NCI-H748 (cell line): ENCODE results near the gene SH3RF1.
"Not testable (repeated sequence)": the region's sequence is repeated elsewhere in the genome, so short reads cannot be mapped to it uniquely, and the experiment has no call there.

Experiments used
- DNase-seq: peaks from one replicate; lab custom pipeline; 2025; ENCODE audit not compliant: unreplicated experiment; lab: John Stamatoyannopoulos, UW

The SH3RF1 gene

GRCh38 chr4:169270810-169271691 lies at the start of gene SH3RF1:
TSS of gene SH3RF1 (minus strand) at chr4:169270956. CDS start at chr4:169269212, 1,744 bp downstream.
- peak; percentile 71 for DNase-seq

DNA sequence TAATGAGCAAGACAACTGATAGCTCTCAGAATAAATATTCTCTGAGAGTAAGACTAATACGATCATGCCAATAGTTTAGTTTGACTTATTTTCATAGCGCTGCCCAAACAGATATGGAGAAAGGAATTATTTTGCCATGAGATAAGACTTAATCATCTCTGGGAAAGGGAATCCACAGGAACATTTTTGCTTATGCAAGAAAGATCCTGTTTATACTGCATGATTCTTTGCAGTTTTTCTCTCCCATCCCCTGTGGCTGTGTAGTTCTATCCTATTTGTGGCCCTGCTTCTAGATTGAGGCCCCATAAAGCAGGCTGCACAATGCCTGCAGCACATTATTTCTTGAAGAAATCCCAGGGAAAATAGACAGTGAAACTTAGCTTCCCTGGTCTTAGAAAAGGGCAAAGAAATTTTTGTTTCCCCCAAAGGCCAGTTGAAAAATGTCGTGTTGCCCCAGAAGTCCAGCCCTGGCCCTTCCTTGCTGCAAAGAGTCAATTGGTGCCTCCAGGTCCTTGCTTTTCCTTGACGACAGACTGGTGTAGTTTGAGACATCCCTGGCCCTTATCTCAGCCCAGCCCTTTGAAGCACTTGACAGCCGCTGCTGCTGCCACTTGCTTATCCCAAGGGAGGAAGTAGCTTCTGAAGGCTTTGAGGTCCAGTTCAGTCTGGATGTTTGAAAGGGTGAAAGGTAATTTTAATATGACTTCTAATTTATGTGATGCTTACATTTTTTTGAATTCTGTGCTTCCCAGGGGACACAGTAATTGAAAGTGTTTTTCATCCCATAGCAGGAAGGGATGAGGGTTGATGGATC lies 45.0 kb upstream of the SH3RF1 start:
- DNase-seq: no peak

DNA sequence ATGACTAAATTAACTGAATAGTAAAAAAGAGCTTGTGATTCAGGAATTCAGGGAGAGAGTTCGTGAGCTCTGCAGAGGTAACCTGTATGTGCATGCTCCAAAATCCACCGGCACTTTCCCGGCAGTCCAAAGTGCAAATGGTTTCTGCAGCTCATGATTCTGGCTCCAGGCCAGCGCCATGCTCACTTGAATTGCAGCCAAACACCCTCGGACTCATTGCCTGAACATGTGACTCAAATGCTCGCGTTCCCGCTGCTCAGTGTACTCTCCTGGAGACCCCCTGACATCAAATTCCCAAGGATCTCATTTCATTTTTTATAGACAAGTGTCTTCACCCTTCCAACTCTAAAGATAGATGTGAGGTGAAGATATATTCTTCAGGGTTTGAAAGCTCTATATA lies 44.1 kb upstream of the SH3RF1 start:
- DNase-seq: peak; percentile 76

DNA sequence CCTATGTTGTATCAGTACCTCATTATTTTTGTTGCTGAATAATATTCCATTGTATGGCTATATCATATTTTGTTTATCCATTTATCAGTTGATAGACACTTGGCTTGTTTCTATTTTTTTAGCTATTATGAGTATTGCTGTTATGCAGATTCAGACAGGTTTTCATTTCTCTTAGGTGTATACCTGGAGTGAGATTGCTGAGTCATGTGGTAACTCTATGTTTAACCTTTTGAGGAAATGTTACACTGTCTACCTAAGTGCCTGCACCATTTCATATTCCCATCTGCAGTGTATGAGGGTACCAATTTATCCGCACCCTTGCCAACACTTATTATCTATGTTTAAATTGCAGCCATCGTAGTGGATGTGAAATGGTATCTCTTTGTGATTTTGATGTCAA lies 43.0 kb upstream of the SH3RF1 start:
- DNase-seq: no peak

GRCh38 chr4:169312690-169313422 lies 42.1 kb upstream of the SH3RF1 start:
- DNase-seq: no peak

DNA sequence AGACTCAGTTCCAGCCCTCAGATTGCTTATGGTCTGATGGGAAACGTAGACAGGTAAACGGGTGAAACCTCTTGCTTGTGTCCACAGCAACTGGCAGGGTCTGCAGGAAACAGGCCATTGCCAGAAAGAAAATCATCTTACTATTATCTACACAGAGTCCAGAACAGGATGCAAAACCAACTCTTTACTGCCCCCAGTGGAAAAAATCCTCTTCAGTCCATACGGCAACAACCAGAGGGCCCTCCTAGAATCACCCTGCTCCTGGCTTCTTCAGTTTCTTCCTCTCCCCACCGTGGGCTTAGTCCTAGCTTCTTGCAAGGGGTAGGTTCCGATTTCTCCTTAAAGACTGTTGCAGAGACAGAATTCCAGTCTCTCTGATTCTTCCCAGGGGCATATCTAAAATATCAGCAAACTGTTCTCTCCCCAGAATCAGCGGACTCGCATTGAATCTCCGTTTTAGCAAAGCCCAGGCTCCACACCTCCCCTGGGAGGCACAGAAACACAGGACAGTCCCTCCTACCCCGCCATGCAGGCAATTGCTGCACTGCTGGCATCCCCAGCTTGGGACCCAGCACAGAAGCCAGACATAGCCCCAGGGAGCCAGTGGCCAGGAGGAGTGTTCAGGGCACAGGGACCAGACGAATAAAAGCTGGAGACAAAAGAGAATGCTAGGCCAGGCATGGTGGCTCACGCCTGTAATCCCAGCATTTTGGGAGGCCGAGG lies 41.0 kb upstream of the SH3RF1 start:
- DNase-seq: peak; percentile 37

DNA sequence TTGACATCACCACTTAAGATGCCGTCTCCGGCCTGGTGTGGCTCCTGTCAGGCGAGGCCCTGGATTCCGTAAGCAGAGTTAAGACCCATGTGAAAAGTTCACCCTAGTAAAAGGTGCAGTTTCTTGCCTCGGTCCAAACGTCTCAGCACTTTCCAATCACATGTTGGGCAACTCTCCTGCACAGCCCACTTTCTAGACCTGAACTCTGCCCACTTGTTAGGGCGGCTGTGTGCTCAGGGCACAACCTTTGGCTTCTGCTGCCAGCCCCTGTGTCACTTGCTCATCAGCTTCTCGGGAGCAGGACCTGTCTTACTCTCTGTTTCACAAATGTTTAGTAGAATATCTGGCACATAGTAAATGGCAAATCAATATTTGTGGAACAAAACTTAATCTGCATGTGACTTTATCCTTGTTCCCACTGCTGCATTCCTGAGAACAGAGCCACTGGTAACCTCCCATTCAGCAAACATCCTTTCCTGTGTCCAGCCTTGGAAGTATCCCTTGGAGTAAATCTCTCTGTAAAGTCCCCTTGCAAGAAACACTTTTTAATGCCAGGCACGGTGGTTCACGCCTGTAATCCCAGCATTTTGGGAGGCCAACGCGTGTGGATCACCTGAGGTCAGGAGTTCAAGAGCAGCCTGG lies 38.7 kb upstream of the SH3RF1 start:
- DNase-seq: no peak

- DNase-seq: peak; percentile 77
These were observed 36.8 kb upstream of the SH3RF1 start for GRCh38 chr4:169307576-169307975.

DNA sequence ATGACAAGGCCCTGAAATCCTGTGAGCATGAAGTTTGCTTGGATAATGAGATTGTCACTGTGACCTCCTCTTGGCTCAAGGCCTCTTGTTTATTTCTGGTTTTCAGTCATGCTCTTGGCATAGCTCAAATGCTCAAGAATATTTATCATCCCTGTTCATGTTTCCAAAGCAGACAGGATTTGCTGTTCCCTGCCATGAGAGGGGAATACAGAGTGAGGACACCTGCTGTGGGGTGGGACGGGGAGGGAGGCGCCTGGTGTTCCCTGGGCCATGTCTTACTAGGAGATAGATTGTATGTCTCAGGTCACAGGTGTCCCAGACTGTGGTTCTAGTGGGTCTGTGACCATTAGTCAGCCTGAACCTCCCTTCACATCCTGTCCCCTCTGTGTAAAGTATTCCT lies 34.9 kb upstream of the SH3RF1 start:
- no peak for DNase-seq

DNA sequence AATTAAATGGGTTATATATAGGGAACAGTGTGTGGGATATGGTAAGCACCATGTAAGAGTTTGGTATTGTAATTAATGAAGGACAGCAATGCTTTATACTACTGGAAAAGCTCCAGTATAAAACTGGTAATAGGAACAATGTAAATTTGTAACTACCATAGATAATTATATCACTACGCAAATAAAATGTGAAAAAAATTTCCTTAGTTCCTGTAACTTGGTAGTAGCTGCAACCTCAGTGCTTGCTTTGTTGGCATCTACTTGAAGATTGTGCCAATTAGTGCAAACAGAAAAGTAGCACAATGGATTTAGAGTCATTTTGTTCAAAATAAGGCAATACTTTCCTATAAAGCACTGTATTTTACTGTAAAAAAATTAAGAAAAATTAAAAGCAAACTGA lies 34.4 kb upstream of the SH3RF1 start:
- DNase-seq: no peak

DNA sequence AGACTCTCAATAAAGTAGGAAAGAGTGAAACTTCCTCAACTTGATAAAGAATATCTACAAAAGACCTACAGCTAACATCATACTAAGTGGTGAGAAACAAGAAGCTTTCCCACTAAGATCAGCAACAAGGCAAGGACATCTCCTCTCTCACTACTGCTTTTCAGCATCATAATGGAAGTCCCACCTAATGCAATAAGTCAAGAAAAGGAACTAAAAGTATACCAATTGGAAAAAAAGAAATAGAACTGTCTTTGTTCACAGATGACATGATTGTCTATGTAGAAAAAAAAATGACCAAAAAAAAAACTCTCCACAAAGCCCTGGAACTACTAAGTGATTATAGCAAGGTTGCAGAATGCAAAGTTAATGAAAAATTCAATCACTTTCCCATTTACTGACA lies 25.1 kb upstream of the SH3RF1 start:
- no peak for DNase-seq

DNA sequence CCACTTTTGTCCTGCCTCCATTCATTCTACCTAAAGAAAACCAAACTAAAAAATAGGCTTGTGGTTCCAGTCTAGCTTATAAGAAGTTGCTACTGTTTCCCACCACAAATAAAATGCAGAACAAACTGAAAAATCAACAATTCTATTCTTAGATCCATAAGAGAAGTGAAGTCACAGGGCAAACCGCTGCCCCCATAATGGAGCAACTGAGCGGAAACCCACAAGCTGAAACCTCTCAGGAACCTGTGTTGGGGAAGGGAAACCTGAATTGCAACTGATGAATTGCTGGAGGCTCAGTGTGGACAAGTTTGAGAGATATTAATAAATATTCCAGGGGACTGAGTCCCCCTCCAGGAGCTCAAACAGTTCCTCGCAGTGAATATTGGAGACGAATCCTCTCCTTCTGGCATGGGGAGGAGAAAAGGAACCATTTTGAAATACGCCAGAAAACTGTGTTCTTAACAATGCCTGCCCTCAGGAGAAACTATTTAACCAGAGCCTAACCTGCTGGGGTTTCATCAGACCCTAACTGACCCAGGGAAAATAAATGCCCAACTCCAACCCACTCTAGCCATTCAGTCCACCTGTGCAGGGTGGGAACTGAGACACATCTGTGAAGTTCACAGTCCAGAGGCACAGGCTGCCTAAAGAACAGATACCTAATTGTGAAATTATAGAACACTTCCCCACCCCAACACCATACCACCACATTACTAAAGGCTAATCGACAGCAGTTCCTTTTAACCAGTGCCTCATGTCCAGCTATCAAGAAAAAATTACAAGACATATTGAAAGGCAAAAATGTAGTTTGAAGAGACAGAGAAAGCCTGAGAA lies 22.8 kb upstream of the SH3RF1 start:
- DNase-seq: no peak

DNA sequence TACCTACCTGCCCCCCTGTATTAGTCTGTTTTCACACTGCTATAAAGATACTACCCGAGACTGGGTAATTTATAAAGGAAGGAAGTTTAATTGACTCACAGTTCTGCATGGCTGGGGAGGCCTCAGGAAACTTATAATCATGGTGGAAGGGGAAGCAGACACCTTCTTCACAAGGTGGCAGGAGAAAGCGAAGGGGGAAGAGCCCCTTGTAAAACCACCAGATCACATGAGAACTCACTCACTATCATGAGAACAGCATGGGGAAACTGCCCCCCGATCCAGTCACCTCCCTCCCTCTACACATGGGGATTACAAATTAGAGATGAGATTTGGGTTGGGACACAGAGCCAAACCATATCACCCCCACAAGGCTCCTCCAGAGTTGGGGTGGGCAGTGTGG lies 17.2 kb upstream of the SH3RF1 start:
- DNase-seq: not testable (repeated sequence)

DNA sequence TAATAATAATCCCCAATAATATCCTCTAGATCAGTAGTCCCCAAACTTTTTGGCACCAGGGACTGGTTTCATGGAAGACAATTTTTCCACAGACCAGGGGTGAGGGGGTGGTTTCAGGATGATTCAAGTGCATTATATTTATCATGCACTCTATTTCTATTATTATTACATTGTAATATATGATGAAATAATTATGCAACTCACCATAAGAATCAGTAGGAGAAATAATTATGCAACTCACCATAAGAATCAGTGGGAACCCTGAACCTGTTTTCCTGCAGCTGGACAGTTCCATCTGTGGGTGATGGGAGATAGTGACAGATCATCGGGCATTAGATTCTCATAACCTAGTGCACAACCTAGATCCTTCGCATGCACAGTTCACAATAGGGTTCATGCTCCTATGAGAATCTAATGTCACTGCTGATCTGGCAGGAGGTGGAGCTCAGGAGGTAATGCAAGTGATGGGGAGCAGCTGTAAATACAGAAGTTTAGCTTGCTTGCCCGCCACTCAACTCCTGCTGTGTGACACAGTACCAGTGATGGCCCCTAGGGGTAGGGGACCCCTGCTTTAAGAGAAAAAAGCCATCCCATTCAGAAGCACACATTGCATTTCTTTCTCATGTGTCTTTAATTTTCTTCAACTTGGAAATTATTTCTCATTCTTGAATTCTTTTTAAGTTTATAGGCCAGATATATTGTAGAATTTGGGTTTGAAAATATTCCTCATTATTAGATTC lies 16.0 kb upstream of the SH3RF1 start:
- no peak for DNase-seq

GRCh38 chr4:169283114-169283509 lies 12.4 kb upstream of the SH3RF1 start:
- DNase-seq: no peak

GRCh38 chr4:169282429-169283113 lies 11.8 kb upstream of the SH3RF1 start:
- DNase-seq: no peak

GRCh38 chr4:169279108-169279507 lies 8.4 kb upstream of the SH3RF1 start:
- DNase-seq: no peak

DNA sequence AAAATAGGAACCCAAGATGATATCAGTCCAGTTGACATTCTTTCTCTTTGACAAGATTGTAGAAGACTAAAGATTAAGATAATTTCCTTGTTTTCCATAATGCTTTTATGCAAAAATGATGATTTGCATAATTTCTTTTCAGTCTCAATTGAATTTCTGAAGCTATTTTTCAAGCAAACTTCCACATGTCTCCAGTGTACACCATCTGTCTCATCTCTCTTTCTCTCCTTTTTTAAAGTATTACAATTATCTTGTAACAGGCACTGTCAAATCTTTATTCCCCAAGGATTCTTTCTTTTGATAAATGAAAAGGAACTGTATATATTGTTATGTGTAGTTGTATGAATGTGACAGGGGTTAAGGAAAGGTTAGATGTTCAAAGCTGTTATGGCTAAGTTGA lies 7.9 kb upstream of the SH3RF1 start:
- no peak for DNase-seq
